ENCODE measurements around the gene CXADR.
"Not testable (repeated sequence)": the region's sequence is repeated elsewhere in the genome, so short reads cannot be mapped to it uniquely, and the experiment has no call there.

Gene CXADR

DNA sequence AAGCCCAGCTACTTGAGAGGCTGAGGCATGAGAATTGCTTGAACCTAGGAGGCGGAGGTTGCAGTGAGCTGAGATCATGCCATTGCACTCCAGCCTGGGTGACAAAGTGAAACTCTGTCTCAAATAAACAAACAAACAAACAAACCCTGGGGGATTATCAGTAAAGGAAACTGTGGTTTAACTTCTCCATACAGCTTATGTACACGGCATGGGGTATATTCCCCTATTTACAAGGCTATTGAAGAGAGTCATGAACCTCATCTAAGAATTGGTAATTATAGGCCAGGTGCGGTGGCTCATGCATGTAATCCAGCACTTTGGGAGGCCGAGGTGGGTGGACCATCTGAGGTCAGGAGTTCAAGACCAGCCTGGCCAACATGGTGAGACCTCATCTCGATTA lies 9.9 kb upstream of the CXADR start:
- not testable (repeated sequence) for DNase-seq (ENCODE audit: low read depth)

DNA sequence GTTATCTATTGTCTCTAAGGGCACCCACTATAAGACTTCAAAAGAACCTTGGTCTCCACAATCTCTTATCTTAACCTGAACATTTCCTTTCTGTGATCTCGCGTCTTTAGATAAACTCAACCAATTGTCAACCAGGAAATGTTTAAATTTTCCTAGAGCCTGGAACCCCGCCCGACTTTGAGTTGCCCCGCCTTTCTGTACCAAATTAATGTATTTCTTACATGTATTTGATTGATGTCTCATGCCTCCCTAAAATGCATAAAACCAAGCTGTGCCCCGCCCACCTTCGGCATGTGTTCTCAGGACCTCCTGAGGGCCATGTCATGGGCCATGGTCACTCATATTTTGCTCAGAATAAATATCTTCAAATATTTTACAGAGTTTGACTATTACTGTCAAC lies 5.9 kb upstream of the CXADR start:
- no peak for DNase-seq (ENCODE audit: low read depth)

DNA sequence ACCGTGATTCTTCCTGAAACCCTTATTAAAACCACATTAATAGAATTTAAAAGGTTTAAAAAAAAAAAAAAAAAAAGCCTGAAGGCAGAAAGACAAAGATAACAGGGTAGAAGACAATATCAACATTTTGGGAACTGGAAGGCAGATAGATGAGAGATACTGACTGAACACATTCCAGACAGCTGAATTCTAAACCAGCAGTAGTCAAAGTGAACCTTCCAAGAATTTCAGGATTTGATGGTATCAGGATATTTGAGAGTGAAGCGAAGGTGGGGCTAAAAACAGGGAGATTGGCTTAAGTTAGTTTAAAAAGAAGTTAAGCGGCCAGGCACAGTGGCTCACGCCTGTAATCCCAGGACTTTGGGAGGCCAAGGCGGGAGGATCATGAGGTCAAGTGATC lies 5.3 kb upstream of the CXADR start:
- DNase-seq (ENCODE audit: low read depth) = no peak

DNA sequence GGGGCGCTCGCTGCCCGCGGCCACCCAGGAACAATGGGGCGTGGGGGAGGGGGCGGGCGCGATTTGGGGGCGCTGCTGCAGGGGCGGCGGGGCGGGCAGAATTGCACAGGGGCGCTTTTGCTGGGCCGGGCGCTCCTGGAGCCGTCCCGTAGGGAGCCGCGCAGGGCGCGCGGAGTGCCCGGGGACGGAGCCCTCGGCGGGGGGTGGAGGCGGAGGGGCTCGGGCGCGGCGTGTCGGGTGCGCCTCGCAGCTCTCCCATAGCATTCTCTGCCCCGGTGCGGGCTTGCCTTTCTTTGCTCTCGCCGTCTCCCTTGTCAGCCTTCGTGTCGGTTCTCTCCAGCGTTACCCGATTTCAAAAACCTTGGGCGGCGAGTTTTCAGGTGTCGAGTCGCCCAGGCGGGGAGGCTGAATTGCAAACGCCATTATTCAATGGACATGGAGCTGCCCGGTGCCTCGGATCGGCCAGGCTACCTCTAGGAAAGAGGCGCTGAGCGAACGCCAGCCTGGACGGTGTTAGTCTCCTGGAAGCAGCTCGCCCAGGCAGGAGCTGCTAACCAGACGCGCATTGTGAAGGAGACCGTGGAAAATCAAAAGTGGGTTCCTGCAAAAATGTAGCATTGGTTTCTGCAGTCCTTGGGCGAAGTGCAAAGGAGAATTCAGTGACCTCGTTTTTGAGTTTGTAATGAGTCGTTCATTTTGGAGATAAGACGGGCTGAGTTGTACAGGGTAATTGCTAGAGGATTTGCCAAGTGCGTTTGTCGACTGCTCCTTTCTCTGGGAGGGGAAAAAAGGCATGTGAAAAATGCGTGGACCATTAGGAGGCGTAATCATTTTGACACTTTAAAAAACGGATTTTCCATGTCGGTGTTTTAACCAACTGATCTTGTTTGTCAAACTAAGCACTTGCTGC lies 626 bp downstream of the CXADR start:
- no peak for DNase-seq (ENCODE audit: low read depth)

GRCh38 chr21:17514124-17514845 lies 1.4 kb downstream of the CXADR start:
- no peak for DNase-seq (ENCODE audit: low read depth)

- DNase-seq (ENCODE audit: low read depth) = not testable (repeated sequence)
Observed at GRCh38 chr21:17517008-17517407, 4.2 kb downstream of the CXADR start.

DNA sequence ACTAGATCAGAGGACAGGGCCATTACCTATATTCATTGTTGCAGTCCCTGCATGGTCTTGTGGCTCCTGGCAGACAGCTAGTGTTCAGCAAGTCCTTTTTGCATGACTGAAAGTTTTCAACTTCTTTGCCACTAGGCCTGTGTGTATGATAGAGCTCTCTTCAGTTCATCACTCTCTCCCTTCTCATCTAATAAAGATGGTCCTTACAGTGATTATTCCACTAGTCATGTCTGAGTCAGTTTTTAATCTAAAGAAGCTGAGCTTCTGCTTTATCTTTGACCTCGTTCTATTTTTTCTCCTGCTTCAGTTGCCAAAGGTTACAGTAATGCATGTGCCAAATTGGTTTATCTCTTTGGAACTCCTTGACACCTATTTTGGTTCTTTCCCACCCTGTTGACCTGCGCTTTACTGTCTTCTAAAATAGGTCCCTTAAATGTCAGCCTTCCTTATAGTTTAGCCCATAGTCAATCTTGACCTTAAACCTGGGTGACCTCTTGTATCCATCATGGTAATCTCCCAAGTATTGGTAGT lies 6.4 kb downstream of the CXADR start:
- no peak for DNase-seq (ENCODE audit: low read depth)

GRCh38 chr21:17519965-17520609 lies 7.2 kb downstream of the CXADR start:
- no peak for DNase-seq (ENCODE audit: low read depth)

- DNase-seq (ENCODE audit: low read depth) = no peak
Observed at GRCh38 chr21:17523007-17523451, 10.2 kb downstream of the CXADR start.

GRCh38 chr21:17523979-17524494 lies 11.2 kb downstream of the CXADR start:
- DNase-seq (ENCODE audit: low read depth) = not testable (repeated sequence)

DNA sequence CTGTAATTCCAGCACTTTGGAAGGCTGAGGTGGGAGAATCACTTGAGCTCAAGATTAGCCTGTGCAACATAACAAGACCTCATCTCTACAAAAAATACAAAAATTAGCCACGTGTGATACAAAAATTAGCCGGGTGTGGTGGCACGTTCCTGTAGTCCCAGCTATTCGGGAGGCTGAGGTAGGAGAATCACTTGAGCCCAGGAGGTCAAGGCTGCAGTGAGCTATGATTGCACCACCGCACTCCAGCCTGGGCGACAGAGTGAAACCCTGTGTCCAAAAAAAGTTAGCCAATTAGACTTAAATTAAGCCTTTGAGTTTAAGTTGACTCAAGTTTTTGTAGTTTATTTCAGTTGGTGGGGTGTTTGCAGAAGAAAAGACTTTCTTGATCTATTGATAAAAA lies 11.8 kb downstream of the CXADR start:
- DNase-seq (ENCODE audit: low read depth) = no peak

DNA sequence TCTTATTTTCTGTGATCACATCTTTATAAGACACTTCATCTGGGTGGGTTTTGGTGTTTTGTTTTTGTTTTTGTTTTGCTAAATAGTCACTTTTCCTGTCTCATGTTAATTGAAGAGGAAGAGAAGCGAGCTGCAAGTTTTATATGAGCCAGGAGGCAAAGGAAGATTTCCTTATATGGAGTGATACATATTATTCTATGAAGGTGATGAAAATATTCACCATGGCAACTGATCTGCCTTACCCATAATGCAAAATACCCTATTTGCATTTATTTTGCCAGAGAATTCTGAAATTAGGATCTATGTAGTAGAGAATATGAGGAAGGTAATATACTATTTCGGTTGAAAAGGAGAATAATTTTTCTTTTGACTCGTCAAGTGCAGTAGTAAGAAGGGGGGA lies 13.9 kb downstream of the CXADR start:
- no peak for DNase-seq (ENCODE audit: low read depth)

DNA sequence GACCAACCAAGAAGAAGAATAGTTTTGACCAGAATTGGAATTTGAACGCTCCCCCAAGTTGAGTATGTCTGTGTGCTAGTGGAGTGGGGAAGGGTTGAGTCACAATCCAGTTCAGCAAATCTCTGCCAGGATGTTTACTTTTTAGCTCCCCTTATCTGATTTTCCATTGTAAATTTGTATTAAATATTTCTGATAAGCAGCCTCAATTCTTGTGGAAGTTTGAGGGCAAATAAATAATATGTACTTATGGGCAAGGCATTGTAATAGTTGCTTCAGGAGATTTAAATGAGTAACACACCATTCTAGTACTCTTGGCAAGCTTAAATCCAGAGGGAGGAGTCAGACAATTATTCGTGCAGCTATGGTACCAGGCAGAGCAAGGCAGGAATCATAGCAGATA lies 14.4 kb downstream of the CXADR start:
- no peak for DNase-seq (ENCODE audit: low read depth)

DNA sequence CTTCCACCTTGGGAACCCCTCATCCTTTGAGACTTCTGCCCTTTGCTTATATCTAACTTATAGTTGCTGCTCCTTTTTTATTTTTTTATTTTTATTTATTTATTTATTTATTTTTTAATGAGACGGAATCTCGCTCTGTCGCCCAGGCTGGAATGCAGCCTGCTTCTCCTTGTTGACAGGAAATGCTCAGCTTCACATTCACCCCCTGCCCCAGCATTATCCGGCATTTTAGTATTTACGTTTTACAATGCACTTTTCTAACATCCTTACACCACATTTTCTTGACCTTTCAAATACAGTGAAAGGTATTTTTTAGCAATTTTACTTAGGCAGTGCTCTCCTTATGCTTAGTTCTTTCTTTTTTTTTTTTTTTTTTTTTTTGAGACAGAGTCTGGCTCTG lies 14.9 kb downstream of the CXADR start:
- no peak for DNase-seq (ENCODE audit: low read depth)

- no peak for DNase-seq (ENCODE audit: low read depth)
Observed at GRCh38 chr21:17529648-17530047, 16.8 kb downstream of the CXADR start.

DNA sequence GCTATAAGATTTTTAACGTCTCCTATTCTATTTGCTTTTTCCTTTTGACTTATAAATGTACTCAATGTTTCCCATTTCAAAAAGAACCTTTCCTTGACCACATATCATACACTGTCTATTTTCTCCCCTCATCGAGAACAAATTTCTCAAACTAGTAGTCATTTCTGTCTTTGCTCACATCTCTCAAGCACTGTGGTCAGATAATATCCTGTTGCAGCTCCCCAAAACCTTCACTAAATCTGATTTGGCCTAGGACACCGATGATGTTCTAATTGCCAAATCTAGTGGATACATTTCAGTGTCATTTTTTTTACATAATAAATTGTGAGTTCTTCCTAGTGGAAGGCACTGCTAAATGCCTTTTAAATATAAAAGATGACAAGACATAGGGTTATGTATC lies 19.4 kb downstream of the CXADR start:
- no peak for DNase-seq (ENCODE audit: low read depth)

DNA sequence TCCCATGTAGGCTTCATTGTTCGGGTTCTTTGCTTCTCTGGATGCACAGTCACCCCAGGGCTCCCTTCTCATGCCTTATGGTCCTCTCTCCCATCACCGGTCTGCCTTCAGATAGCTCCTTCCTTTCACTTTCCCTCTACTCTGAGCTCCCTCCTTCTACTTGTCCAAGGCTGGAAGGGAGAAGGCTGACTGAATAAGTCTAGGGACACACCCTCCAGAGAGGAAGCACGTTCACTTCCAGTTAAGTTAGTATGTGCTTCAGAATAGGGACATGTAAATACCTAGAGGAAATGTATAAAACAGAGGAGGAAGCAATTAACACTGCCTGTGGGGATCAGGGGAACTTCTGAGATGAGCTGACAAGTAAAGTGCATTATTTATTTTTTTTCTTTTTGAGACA lies 23.5 kb downstream of the CXADR start:
- DNase-seq (ENCODE audit: low read depth) = no peak

DNA sequence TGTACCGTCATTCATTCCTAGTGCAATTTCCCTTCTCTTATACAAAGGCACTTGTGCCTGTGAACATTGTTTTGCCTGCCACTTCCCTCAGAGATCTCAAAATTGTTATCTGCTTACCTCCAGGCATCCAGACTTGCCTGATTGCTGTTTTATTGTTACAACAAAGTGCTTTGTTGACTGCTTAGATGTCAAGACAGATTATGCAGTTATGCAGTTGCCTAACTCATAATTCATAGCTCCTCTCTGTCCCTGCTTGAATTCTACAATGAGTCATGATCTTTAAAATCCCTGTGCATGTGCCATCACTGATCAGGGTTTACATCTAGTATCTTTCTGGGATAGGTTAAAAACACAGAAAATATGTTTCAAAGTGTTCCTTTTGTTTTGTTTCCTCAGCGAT lies 24.5 kb downstream of the CXADR start:
- DNase-seq (ENCODE audit: low read depth) = no peak

GRCh38 chr21:17538576-17538975 lies 25.7 kb downstream of the CXADR start:
- DNase-seq (ENCODE audit: low read depth) = no peak

DNA sequence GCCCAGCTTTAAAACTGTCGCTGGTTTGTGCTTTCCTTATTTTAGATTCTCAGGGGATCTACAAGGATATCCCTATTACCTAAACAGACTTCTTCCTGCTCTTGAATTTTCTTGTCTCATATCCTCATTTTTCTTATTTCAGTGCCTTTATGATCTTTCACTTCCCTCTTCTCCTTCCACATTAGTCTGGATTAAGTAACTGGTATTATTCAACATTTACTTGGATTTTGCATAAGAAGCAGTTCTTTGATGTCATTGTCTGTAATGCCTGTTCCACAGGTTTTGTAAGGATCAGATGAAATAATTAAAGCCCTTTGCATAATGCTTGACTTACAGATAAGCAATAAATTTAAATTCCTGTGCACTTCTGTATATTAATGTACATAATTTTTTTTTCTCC lies 26.5 kb downstream of the CXADR start:
- no peak for DNase-seq (ENCODE audit: low read depth)

DNA sequence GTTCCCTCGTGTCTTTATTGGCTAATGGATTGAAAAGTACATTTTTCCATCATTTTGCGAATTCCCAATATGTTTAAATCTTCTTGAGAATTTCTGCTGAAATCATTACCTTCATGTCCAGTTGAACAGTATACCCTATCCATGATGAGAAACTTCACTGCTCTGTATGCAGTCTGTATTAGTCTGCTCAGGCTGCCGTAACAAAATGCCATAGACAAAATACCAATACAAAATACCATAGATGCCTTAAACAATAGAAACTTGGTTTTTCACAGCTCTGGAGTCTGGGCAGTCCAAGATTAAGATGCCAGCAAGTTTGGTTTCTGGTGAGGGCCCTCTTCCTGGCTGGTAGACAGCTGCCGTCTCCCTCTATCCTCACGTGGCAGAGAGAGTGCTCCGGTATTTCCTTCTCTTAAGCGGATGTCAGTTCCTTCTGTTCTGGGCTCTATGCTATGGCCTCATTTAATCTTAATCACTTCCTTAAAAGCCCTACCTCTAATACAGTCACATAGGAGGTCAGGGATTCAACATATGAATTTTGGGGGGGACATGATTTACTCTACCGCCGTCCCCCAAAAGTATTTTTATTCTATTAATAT lies 27.0 kb downstream of the CXADR start:
- no peak for DNase-seq (ENCODE audit: low read depth)

DNA sequence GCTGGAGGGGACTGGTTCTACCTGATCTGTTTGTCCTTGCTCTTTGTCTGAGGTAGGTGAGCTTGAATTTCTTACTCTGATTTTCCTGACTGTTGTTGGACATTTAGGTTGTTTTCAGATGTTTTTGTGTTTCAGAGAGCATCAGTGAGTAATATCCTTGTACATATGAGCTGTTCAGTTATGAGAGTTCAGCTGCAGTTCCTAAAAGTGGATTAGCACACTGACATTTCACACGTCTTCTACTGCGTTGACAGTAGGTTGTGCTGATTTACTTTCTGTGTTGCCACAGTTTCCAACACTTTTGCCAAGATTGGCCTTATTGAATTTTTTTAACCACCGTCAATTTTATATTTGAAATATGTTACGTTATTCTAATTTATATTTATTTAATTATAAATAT lies 27.7 kb downstream of the CXADR start:
- no peak for DNase-seq (ENCODE audit: low read depth)
